K562 (cell line): Measurements from ENCODE around the gene FOXL3. TPM values are rescaled to one million over a fixed set of nuclear protein-coding genes. Genes with fewer than 3 reads are reported as not detected.

Source experiments
- MCM3 ChIP-seq: fragments of 450-650 bp; IDR thresholded peaks from 2 replicates; pipeline ENCODE4 v1.6.1; 2016
- PHB ChIP-seq: fragments of 250-450 bp; sonication (Bioruptor Pico); IDR thresholded peaks from 2 replicates; pipeline ENCODE4 v1.5.0; 2021
- PHB2 ChIP-seq: fragments of 450-650 bp; IDR thresholded peaks from 2 replicates; pipeline ENCODE4 v1.6.1; 2017; ENCODE audit warnings: low read depth
- RUNX1 ChIP-seq: sonication (generic); IDR thresholded peaks from 2 replicates; pipeline ENCODE4 v1.6.1; 2016; ENCODE audit warnings: antibody characterized with exemption, low read depth
- SMC3 ChIP-seq: conservative IDR thresholded peaks from 2 replicates; pipeline ENCODE4 v1.6.1; 2011; ENCODE audit warnings: low read depth, low read length, improper control_type of control experiment; ENCODE audit not compliant: insufficient read depth
- SNIP1 ChIP-seq: fragments of 450-650 bp; IDR thresholded peaks from 2 replicates; pipeline ENCODE4 v1.7.1; 2017; ENCODE audit warnings: low read depth, mild to moderate bottlenecking
- ZFP1 ChIP-seq: fragments of 450-650 bp; formaldehyde crosslinking; IDR thresholded peaks from 2 replicates; pipeline ENCODE4 v1.4.0; 2020; ENCODE audit warnings: mild to moderate bottlenecking, mixed read lengths
- ZNF124 ChIP-seq: sonication (generic); formaldehyde crosslinking; IDR thresholded peaks from 2 replicates; pipeline ENCODE4 v1.8.1; 2022; ENCODE audit warnings: missing genetic modification reagents
- polyA plus RNA-seq, 8 experiments: library from polyadenylated mRNA; depleted of rRNA in 4 of 8; stranded (reverse) in 5 of 8; unstranded in 3 of 8; fragments of >200 nt; fragmentation: Nextera tagmentation in 2 of 8; fragmentation: Illumina TruSeq in 1 of 8; extraction: Ambion mirVana in 2 of 8; extraction: Trizol in 1 of 8; gene quantifications; 2 replicates each; pipeline versions ENCODE4 v1.2.1 to v1.2.3, GENCODE V29; 2011 to 2014; ENCODE audit warnings: inconsistent platforms in 1 of 8, missing spikeins in 1 of 8
- total RNA-seq, 7 experiments: library from RNA; depleted of rRNA in 6 of 7; stranded (reverse); fragments of >200 nt in 6 of 7; fragmentation: Illumina TruSeq in 2 of 7; extraction: Trizol in 2 of 7; gene quantifications; 2 replicates each; pipeline versions ENCODE4 v1.2.1 to v1.2.3, GENCODE V29; 2011 to 2021; ENCODE audit warnings: low replicate concordance in 1 of 7
- TF ChIP-seq, protein P1 (sequence below), 3 experiments: IDR thresholded peaks in 2 of 3; conservative IDR thresholded peaks in 1 of 3; 2 replicates each; pipeline ENCODE4 v1.5.1; 2011 to 2012; ENCODE audit warnings: low read length in 3 of 3, mild to moderate bottlenecking in 3 of 3, control low read depth in 2 of 3, improper control_type of control experiment in 1 of 3, inconsistent platforms in 1 of 3, low read depth in 1 of 3, mixed read lengths in 1 of 3, moderate library complexity in 1 of 3; ENCODE audit not compliant: insufficient read depth in 2 of 3
- TF ChIP-seq, protein P2 (sequence below): fragments of 250-450 bp; sonication (Bioruptor Pico); IDR thresholded peaks from 2 replicates; pipeline ENCODE4 v1.4.0; 2020

FOXL3 gene
- total and polyA plus RNA-seq, 9 of the 15 experiments (the other 6 are each of a cell fraction or from before 2014, with no cell fraction given), result not detected

DNA sequence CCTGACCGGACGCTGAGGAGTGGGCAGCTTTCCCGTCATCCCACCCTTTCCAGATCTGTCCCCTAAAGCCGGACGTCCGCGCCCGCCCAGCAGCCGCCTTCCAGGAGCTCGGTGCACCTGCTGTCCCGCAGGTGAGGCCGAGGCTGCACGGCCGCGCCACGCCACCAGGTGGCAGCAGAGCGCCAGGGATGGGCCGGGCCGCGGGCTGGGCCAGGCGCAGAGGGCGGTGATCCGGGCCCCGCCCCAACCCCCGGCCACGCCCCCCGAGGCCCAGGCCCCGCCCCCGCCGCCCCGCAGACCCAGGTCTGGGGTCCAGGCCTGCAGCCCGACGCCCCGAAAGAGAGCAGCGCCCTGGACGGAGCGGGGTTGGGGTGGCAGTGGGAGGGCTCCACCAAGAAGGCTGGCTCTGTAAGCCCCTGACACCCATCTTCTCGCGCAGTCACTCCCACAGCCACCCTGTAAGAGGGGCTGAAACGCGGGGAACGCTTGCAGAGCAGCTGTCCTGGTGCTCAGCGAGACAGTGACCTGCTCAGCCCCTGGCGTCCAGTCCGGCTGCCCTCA lies 32.2 kb downstream of the FOXL3 start (continued):
- TF ChIP-seq, protein P1, sequence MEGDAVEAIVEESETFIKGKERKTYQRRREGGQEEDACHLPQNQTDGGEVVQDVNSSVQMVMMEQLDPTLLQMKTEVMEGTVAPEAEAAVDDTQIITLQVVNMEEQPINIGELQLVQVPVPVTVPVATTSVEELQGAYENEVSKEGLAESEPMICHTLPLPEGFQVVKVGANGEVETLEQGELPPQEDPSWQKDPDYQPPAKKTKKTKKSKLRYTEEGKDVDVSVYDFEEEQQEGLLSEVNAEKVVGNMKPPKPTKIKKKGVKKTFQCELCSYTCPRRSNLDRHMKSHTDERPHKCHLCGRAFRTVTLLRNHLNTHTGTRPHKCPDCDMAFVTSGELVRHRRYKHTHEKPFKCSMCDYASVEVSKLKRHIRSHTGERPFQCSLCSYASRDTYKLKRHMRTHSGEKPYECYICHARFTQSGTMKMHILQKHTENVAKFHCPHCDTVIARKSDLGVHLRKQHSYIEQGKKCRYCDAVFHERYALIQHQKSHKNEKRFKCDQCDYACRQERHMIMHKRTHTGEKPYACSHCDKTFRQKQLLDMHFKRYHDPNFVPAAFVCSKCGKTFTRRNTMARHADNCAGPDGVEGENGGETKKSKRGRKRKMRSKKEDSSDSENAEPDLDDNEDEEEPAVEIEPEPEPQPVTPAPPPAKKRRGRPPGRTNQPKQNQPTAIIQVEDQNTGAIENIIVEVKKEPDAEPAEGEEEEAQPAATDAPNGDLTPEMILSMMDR (IDR thresholded peaks at IDR 0.05 in 2 of 3, conservative IDR thresholded peaks at IDR 0.05 in 1 of 3; ENCODE audit: insufficient read depth in 2 of 3, low read depth in 1 of 3, low read length in 3 of 3), result peak; percentile 69 to 90 (median 82)
- TF ChIP-seq PHB (no peak), ZFP1 (no peak), MCM3 (no peak), SMC3 (peak; percentile 94), PHB2 (no peak), SNIP1 (no peak), ZNF124 (peak; percentile 23; the same call in 1 of the 2 replicates), RUNX1 (no peak)
- TF ChIP-seq, protein P2, sequence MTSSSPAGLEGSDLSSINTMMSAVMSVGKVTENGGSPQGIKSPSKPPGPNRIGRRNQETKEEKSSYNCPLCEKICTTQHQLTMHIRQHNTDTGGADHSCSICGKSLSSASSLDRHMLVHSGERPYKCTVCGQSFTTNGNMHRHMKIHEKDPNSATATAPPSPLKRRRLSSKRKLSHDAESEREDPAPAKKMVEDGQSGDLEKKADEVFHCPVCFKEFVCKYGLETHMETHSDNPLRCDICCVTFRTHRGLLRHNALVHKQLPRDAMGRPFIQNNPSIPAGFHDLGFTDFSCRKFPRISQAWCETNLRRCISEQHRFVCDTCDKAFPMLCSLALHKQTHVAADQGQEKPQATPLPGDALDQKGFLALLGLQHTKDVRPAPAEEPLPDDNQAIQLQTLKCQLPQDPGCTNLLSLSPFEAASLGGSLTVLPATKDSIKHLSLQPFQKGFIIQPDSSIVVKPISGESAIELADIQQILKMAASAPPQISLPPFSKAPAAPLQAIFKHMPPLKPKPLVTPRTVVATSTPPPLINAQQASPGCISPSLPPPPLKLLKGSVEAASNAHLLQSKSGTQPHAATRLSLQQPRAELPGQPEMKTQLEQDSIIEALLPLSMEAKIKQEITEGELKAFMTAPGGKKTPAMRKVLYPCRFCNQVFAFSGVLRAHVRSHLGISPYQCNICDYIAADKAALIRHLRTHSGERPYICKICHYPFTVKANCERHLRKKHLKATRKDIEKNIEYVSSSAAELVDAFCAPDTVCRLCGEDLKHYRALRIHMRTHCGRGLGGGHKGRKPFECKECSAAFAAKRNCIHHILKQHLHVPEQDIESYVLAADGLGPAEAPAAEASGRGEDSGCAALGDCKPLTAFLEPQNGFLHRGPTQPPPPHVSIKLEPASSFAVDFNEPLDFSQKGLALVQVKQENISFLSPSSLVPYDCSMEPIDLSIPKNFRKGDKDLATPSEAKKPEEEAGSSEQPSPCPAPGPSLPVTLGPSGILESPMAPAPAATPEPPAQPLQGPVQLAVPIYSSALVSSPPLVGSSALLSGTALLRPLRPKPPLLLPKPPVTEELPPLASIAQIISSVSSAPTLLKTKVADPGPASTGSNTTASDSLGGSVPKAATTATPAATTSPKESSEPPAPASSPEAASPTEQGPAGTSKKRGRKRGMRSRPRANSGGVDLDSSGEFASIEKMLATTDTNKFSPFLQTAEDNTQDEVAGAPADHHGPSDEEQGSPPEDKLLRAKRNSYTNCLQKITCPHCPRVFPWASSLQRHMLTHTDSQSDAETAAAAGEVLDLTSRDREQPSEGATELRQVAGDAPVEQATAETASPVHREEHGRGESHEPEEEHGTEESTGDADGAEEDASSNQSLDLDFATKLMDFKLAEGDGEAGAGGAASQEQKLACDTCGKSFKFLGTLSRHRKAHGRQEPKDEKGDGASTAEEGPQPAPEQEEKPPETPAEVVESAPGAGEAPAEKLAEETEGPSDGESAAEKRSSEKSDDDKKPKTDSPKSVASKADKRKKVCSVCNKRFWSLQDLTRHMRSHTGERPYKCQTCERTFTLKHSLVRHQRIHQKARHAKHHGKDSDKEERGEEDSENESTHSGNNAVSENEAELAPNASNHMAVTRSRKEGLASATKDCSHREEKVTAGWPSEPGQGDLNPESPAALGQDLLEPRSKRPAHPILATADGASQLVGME (CRISPR knock-in tag), result no peak
